Measurements from ENCODE around the gene H19.

H19 gene

GRCh38 chr11:1997755-1998154, at the start of gene H19:
Gene H19 (minus strand): TSS chr11:1997842.
- no peak for DNase-seq (ENCODE audit: low read depth)

- no peak for DNase-seq (ENCODE audit: low read depth)
Observed at GRCh38 chr11:2041963-2042362, 44.3 kb upstream of the H19 start.

- DNase-seq (ENCODE audit: low read depth): no peak
Observed at GRCh38 chr11:2041153-2041552, 43.5 kb upstream of the H19 start.

GRCh38 chr11:2039198-2039759, 41.6 kb upstream of the H19 start:
- no peak for DNase-seq (ENCODE audit: low read depth)

GRCh38 chr11:2036863-2037486, 39.3 kb upstream of the H19 start:
- no peak for DNase-seq (ENCODE audit: low read depth)

- DNase-seq (ENCODE audit: low read depth): no peak
Observed at GRCh38 chr11:2035382-2035781, 37.7 kb upstream of the H19 start.

GRCh38 chr11:2031058-2031457, 33.4 kb upstream of the H19 start:
- no peak for DNase-seq (ENCODE audit: low read depth)

- no peak for DNase-seq (ENCODE audit: low read depth)
Observed at GRCh38 chr11:2027708-2028107, 30.1 kb upstream of the H19 start.

- no peak for DNase-seq (ENCODE audit: low read depth)
Observed at GRCh38 chr11:2015025-2015424, 17.4 kb upstream of the H19 start.

GRCh38 chr11:2012440-2012839, 14.8 kb upstream of the H19 start:
- DNase-seq (ENCODE audit: low read depth): no peak

- DNase-seq (ENCODE audit: low read depth): no peak
Observed at GRCh38 chr11:2004466-2004865, 6.8 kb upstream of the H19 start.

- DNase-seq (ENCODE audit: low read depth): no peak
Observed at GRCh38 chr11:2002807-2003206, 5.2 kb upstream of the H19 start.

GRCh38 chr11:2002042-2002776, 4.6 kb upstream of the H19 start:
- no peak for DNase-seq (ENCODE audit: low read depth)

- no peak for DNase-seq (ENCODE audit: low read depth)
Observed at GRCh38 chr11:1998861-1999260, 1.2 kb upstream of the H19 start.

- no peak for DNase-seq (ENCODE audit: low read depth)
Observed at GRCh38 chr11:1998290-1998689, 648 bp upstream of the H19 start.

- DNase-seq (ENCODE audit: low read depth): no peak
Observed at GRCh38 chr11:1994121-1994520, 3.5 kb downstream of the H19 start.

- no peak for DNase-seq (ENCODE audit: low read depth)
Observed at GRCh38 chr11:1992111-1992510, 5.5 kb downstream of the H19 start.

GRCh38 chr11:1990872-1991578, 6.6 kb downstream of the H19 start:
- DNase-seq (ENCODE audit: low read depth): no peak

- DNase-seq (ENCODE audit: low read depth): no peak
Observed at GRCh38 chr11:1989953-1990352, 7.7 kb downstream of the H19 start.

- no peak for DNase-seq (ENCODE audit: low read depth)
Observed at GRCh38 chr11:1988667-1989317, 8.8 kb downstream of the H19 start.

- no peak for DNase-seq (ENCODE audit: low read depth)
Observed at GRCh38 chr11:1988174-1988573, 9.5 kb downstream of the H19 start.

- no peak for DNase-seq (ENCODE audit: low read depth)
Observed at GRCh38 chr11:1987024-1987423, 10.6 kb downstream of the H19 start.

GRCh38 chr11:1983601-1983961, 14.1 kb downstream of the H19 start:
- DNase-seq (ENCODE audit: low read depth): no peak
